HepG2 (cell line): ENCODE measurements around the gene CYB561. TPM values are rescaled to one million over a fixed set of nuclear protein-coding genes. Genes with fewer than 3 reads are reported as not detected.

ENCODE experiments used
- CBX5 ChIP-seq: sonication (generic); formaldehyde crosslinking; IDR thresholded peaks from 2 replicates; pipeline ENCODE4 v1.4.0; 2020; ENCODE audit warnings: missing genetic modification reagents, borderline replicate concordance
- ETV5 ChIP-seq: IDR thresholded peaks from 2 replicates; pipeline ENCODE4 v1.6.1; 2018; ENCODE audit warnings: missing biosample characterization, missing genetic modification reagents, inconsistent platforms, borderline replicate concordance
- FOXA1 ChIP-seq, 2 experiments: fragments of 450-650 bp in 1 of 2; sonication (generic) in 1 of 2; formaldehyde crosslinking in 1 of 2; IDR thresholded peaks; 2 replicates each; pipeline versions ENCODE4 v1.4.0 to v1.6.1; 2016 to 2020; ENCODE audit warnings: missing genetic modification reagents in 1 of 2
- FOXP1 ChIP-seq, 2 experiments: fragments of 450-650 bp in 1 of 2; IDR thresholded peaks; 2 replicates each; pipeline ENCODE4 v1.6.1; 2017 to 2018; ENCODE audit warnings: antibody characterized with exemption in 1 of 2
- GATAD2A ChIP-seq: IDR thresholded peaks from 2 replicates; pipeline ENCODE4 v1.6.1; 2016
- HHEX ChIP-seq: IDR thresholded peaks from 2 replicates; pipeline ENCODE4 v1.6.1; 2016; ENCODE audit warnings: control low read depth
- MIER3 ChIP-seq: IDR thresholded peaks from 2 replicates; pipeline ENCODE4 v1.6.1; 2016; ENCODE audit warnings: missing compliant biosample characterization, borderline replicate concordance
- SMC3 ChIP-seq: IDR thresholded peaks from 2 replicates; pipeline ENCODE4 v1.6.1; 2011; ENCODE audit warnings: low read length, improper control_type of control experiment
- TBX2 ChIP-seq: sonication (generic); formaldehyde crosslinking; IDR thresholded peaks from 2 replicates; pipeline ENCODE4 v1.5.0; 2020; ENCODE audit warnings: missing genetic modification reagents, mild to moderate bottlenecking, borderline replicate concordance
- ZFY ChIP-seq: sonication (generic); formaldehyde crosslinking; IDR thresholded peaks from 2 replicates; pipeline ENCODE4 v1.4.0; 2020; ENCODE audit warnings: missing genetic modification reagents
- ZNF264 ChIP-seq: sonication (generic); formaldehyde crosslinking; IDR thresholded peaks from 2 replicates; pipeline ENCODE4 v1.4.0; 2020; ENCODE audit warnings: missing genetic modification reagents
- polyA plus RNA-seq, 8 experiments: library from polyadenylated mRNA; depleted of rRNA in 3 of 8; stranded (reverse) in 7 of 8; unstranded in 1 of 8; fragments of >200 nt; fragmentation: Illumina TruSeq in 4 of 8; extraction: Trizol in 4 of 8; gene quantifications; 2 replicates each; pipeline versions ENCODE4 v1.2.1 to v1.2.3, GENCODE V29; 2011 to 2016; ENCODE audit warnings: low read depth in 4 of 8, missing spikeins in 1 of 8, mixed read lengths in 1 of 8; ENCODE audit not compliant: insufficient read depth in 1 of 8
- total RNA-seq, 5 experiments: library from RNA; depleted of rRNA; stranded (reverse); fragments of >200 nt; fragmentation: Illumina TruSeq; extraction: Trizol; gene quantifications; 2 replicates each; pipeline ENCODE4 v1.2.3, GENCODE V29; 2016; ENCODE audit warnings: low read depth in 1 of 5
- TF ChIP-seq, protein P1 (sequence below), 2 experiments: fragments of 450-650 bp in 1 of 2; sonication (generic) in 1 of 2; formaldehyde crosslinking in 1 of 2; IDR thresholded peaks; 2 replicates each; pipeline versions ENCODE4 v1.6.1 to v1.8.0; 2016 to 2022; ENCODE audit warnings: antibody characterized with exemption in 1 of 2, mild to moderate bottlenecking in 1 of 2, missing genetic modification reagents in 1 of 2
- TF ChIP-seq, protein P2 (sequence below): sonication (generic); formaldehyde crosslinking; IDR thresholded peaks from 2 replicates; pipeline ENCODE4 v1.4.0; 2020; ENCODE audit warnings: missing genetic modification reagents, borderline replicate concordance
- TF ChIP-seq, protein P3 (sequence below): sonication (generic); formaldehyde crosslinking; IDR thresholded peaks from 2 replicates; pipeline ENCODE4 v1.5.1; 2020; ENCODE audit warnings: mild to moderate bottlenecking, missing genetic modification reagents

The CYB561 gene
- total and polyA plus RNA-seq, 2 of the 13 experiments (the other 11 are each of a cell fraction or from before 2014, with no cell fraction given) = 1.5 to 6.7 TPM

DNA sequence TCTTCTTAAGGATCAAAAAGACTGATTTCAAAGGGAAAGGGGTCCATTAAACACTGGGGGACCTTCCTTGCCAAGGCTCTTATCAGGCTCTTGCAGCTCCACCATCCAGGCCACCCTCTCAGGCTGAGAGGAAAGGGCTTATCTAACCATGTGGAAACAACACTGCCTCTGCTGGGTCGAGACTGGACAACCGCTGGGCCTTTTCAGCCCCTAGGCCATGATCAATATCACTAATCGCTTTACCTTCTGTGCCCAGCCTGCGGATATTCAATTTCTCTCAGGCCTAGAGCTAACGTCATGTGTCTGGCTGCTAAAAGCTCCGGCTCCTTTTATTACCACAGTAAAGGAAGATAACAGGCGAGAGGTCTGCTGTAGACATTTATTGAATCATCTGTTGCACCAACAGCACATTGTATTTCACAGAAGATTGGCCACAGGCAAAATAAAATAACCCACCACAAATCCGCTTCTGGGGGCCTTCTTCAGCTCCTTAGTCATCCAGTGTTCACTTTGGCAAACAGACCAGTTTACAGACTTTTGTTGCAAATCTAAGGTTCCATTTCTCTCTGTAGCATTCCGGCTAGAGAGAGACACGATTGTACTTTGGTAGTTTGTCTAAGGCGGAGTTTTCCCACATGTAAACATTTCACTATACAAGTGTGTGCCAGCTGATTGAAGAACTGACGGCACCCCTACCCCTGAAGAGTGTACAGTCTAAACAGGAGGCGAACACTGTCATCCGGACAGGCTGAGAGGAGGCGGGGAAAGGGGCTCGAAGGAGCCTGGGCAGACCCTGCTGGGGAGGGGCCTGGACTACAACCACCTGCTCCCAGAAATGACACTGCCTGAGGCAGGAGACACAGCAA lies 13.9 kb downstream of the CYB561 start (continued):
- TF ChIP-seq, protein P1, sequence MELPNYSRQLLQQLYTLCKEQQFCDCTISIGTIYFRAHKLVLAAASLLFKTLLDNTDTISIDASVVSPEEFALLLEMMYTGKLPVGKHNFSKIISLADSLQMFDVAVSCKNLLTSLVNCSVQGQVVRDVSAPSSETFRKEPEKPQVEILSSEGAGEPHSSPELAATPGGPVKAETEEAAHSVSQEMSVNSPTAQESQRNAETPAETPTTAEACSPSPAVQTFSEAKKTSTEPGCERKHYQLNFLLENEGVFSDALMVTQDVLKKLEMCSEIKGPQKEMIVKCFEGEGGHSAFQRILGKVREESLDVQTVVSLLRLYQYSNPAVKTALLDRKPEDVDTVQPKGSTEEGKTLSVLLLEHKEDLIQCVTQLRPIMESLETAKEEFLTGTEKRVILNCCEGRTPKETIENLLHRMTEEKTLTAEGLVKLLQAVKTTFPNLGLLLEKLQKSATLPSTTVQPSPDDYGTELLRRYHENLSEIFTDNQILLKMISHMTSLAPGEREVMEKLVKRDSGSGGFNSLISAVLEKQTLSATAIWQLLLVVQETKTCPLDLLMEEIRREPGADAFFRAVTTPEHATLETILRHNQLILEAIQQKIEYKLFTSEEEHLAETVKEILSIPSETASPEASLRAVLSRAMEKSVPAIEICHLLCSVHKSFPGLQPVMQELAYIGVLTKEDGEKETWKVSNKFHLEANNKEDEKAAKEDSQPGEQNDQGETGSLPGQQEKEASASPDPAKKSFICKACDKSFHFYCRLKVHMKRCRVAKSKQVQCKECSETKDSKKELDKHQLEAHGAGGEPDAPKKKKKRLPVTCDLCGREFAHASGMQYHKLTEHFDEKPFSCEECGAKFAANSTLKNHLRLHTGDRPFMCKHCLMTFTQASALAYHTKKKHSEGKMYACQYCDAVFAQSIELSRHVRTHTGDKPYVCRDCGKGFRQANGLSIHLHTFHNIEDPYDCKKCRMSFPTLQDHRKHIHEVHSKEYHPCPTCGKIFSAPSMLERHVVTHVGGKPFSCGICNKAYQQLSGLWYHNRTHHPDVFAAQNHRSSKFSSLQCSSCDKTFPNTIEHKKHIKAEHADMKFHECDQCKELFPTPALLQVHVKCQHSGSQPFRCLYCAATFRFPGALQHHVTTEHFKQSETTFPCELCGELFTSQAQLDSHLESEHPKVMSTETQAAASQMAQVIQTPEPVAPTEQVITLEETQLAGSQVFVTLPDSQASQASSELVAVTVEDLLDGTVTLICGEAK (IDR thresholded peaks at IDR 0.05) = no peak
- TF ChIP-seq, protein P1 (CRISPR knock-in tag; IDR thresholded peaks at IDR 0.05) = no peak; the same call in 1 of the 2 replicates
- no peak for TF ChIP-seq FOXA1 (IDR thresholded peaks at IDR 0.05)
- peak; percentile 54; the same call in 1 of the 2 replicates for TF ChIP-seq FOXA1 (CRISPR knock-in tag; IDR thresholded peaks at IDR 0.05)
- TF ChIP-seq ETV5 = peak; percentile 35; the same call in 1 of the 2 replicates
- TF ChIP-seq ZFY (CRISPR knock-in tag) = peak; percentile 26; the same call in 1 of the 2 replicates
- TF ChIP-seq GATAD2A = peak; percentile 82
- 0 out of 2 replicates have a peak, but pooled peaks have one; percentile 15 for TF ChIP-seq CBX5
- TF ChIP-seq ZNF264 (CRISPR knock-in tag) = peak; percentile 39; the same call in 1 of the 2 replicates
- TF ChIP-seq, protein P2, sequence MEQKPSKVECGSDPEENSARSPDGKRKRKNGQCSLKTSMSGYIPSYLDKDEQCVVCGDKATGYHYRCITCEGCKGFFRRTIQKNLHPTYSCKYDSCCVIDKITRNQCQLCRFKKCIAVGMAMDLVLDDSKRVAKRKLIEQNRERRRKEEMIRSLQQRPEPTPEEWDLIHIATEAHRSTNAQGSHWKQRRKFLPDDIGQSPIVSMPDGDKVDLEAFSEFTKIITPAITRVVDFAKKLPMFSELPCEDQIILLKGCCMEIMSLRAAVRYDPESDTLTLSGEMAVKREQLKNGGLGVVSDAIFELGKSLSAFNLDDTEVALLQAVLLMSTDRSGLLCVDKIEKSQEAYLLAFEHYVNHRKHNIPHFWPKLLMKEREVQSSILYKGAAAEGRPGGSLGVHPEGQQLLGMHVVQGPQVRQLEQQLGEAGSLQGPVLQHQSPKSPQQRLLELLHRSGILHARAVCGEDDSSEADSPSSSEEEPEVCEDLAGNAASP (CRISPR knock-in tag) = peak; percentile 37; the same call in 1 of the 2 replicates
- TF ChIP-seq, protein P3, sequence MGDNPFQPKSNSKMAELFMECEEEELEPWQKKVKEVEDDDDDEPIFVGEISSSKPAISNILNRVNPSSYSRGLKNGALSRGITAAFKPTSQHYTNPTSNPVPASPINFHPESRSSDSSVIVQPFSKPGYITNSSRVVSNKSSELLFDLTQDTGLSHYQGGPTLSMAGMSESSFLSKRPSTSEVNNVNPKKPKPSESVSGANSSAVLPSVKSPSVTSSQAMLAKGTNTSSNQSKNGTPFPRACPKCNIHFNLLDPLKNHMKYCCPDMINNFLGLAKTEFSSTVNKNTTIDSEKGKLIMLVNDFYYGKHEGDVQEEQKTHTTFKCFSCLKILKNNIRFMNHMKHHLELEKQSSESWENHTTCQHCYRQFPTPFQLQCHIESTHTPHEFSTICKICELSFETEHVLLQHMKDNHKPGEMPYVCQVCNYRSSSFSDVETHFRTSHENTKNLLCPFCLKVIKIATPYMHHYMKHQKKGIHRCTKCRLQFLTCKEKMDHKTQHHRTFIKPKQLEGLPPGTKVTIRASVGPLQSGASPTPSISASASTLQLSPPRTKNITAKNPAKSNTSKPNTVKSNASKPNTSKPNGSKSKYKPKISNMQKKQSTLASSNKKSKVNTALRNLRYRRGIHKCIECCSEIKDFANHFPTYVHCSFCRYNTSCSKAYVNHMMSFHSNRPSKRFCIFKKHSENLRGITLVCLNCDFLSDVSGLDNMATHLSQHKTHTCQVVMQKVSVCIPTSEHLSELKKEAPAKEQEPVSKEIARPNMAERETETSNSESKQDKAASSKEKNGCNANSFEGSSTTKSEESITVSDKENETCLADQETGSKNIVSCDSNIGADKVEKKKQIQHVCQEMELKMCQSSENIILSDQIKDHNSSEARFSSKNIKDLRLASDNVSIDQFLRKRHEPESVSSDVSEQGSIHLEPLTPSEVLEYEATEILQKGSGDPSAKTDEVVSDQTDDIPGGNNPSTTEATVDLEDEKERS (CRISPR knock-in tag) = no peak
- TF ChIP-seq SMC3 = no peak
- TF ChIP-seq HHEX (CRISPR knock-in tag) = no peak
- peak; percentile 55; the same call in 1 of the 2 replicates for TF ChIP-seq TBX2 (CRISPR knock-in tag)
- TF ChIP-seq FOXP1 (IDR thresholded peaks at IDR 0.05) = no peak
- TF ChIP-seq FOXP1 (CRISPR knock-in tag; IDR thresholded peaks at IDR 0.05) = peak; percentile 88
- peak; percentile 54; the same call in 1 of the 2 replicates for TF ChIP-seq MIER3 (CRISPR knock-in tag)
